ENCODE data around the gene ANKRD33B.

Gene ANKRD33B

GRCh38 chr5:10672146-10673016 is 108.5 kb downstream of the ANKRD33B start:
- Histone ChIP-seq H3F3A (ENCODE audit: insufficient read depth, low read length) (no peaks in the 10 kb centered on the region), H3K9me3 (replicated peaks; ENCODE audit: insufficient read depth, low read length) (no peaks in the 10 kb centered on the region), H3K9ac (ENCODE audit: low read length) (no peak overlapping the region), H3K79me2 (ENCODE audit: low read length) (no peaks in the 10 kb centered on the region), H3K27me3 (replicated peaks; ENCODE audit: insufficient read depth, low read length) (no peaks in the 10 kb centered on the region), H4K20me1 (ENCODE audit: insufficient read depth, low read length) (no peaks in the 10 kb centered on the region), H3K9me2 (replicated peaks; ENCODE audit: insufficient read depth, low read length) (no peaks in the 10 kb centered on the region), H3K27ac (ENCODE audit: low read length) (no peak overlapping the region), H3K4me3 (ENCODE audit: low read length) (no peak overlapping the region), H3K36me3 (replicated peaks; ENCODE audit: insufficient read depth, low read length) (no peaks in the 10 kb centered on the region), H2AFZ (ENCODE audit: low read length) (no peak overlapping the region), H3K4me1 (ENCODE audit: low read length) (no peaks in the 10 kb centered on the region), H3K4me2 (ENCODE audit: low read depth, low read length) (no peak overlapping the region)
- TF ChIP-seq EZH2 (optimal IDR thresholded peaks at IDR 0.05; ENCODE audit: low read depth, low read length) (no peak), CTCF (IDR thresholded peaks at IDR 0.05; ENCODE audit: low read length) (no peak)
- DNase-seq, result no peak

DNA sequence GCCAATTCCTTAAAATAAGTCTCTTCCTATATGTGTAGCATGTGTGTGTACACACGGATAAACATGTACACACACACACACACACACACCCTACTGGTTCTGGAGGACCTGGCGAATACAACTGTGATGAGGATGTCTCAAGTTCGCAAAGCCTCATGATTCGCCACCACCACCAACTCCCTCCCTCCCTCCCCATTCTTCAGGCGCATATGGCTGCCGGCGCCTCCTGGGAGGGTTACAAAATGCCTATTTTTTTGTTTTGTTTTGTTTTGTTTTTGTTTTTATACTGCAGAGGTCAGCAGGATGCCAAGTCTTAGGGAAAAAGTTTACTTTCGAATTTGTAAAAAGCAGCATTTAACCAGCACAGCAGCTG is 109.1 kb downstream of the ANKRD33B start:
- H3K9me3 ChIP-seq (replicated peaks; ENCODE audit: insufficient read depth, low read length), result no peaks in the 10 kb centered on the region

GRCh38 chr5:10673407-10673806 is 109.5 kb downstream of the ANKRD33B start:
- no peak for DNase-seq
- no peaks in the 10 kb centered on the region for H3K79me2 ChIP-seq (ENCODE audit: low read length)
- no peaks in the 10 kb centered on the region for H4K20me1 ChIP-seq (ENCODE audit: insufficient read depth, low read length)
- H3F3A ChIP-seq (ENCODE audit: insufficient read depth, low read length), result no peaks in the 10 kb centered on the region
- H3K9me3 ChIP-seq (replicated peaks; ENCODE audit: insufficient read depth, low read length), result no peaks in the 10 kb centered on the region
- H3K9ac ChIP-seq (ENCODE audit: low read length), result no peak overlapping the region
- H3K27me3 ChIP-seq (replicated peaks; ENCODE audit: insufficient read depth, low read length), result no peaks in the 10 kb centered on the region
- no peak for TF ChIP-seq EZH2 (optimal IDR thresholded peaks at IDR 0.05; ENCODE audit: low read depth, low read length)
- H3K27ac ChIP-seq (ENCODE audit: low read length), result no peak overlapping the region
- H3K4me1 ChIP-seq (ENCODE audit: low read length), result no peaks in the 10 kb centered on the region
- no peak overlapping the region for H2AFZ ChIP-seq (ENCODE audit: low read length)
- H3K9me2 ChIP-seq (replicated peaks; ENCODE audit: insufficient read depth, low read length), result no peaks in the 10 kb centered on the region
- no peak overlapping the region for H3K4me2 ChIP-seq (ENCODE audit: low read depth, low read length)
- H3K36me3 ChIP-seq (replicated peaks; ENCODE audit: insufficient read depth, low read length), result no peaks in the 10 kb centered on the region
- no peak overlapping the region for H3K4me3 ChIP-seq (ENCODE audit: low read length)

More for the DNA sequence above, 109.1 kb downstream of the ANKRD33B start:
- Histone ChIP-seq H3K79me2 (ENCODE audit: low read length) (no peaks in the 10 kb centered on the region), H3K4me2 (ENCODE audit: low read depth, low read length) (no peak overlapping the region), H3F3A (ENCODE audit: insufficient read depth, low read length) (no peaks in the 10 kb centered on the region), H3K4me3 (ENCODE audit: low read length) (no peak overlapping the region), H2AFZ (ENCODE audit: low read length) (no peak overlapping the region), H3K27ac (ENCODE audit: low read length) (no peak overlapping the region), H3K36me3 (replicated peaks; ENCODE audit: insufficient read depth, low read length) (no peaks in the 10 kb centered on the region), H3K9ac (ENCODE audit: low read length) (no peak overlapping the region), H3K9me2 (replicated peaks; ENCODE audit: insufficient read depth, low read length) (no peaks in the 10 kb centered on the region), H4K20me1 (ENCODE audit: insufficient read depth, low read length) (no peaks in the 10 kb centered on the region), H3K4me1 (ENCODE audit: low read length) (no peaks in the 10 kb centered on the region), H3K27me3 (replicated peaks; ENCODE audit: insufficient read depth, low read length) (no peaks in the 10 kb centered on the region)
- no peak for DNase-seq
- no peak for TF ChIP-seq CTCF (IDR thresholded peaks at IDR 0.05; ENCODE audit: low read length)
- no peak for TF ChIP-seq EZH2phosphoT487 (IDR thresholded peaks at IDR 0.05; ENCODE audit: low read length)
- no peak for TF ChIP-seq EZH2 (optimal IDR thresholded peaks at IDR 0.05; ENCODE audit: low read depth, low read length)

DNA sequence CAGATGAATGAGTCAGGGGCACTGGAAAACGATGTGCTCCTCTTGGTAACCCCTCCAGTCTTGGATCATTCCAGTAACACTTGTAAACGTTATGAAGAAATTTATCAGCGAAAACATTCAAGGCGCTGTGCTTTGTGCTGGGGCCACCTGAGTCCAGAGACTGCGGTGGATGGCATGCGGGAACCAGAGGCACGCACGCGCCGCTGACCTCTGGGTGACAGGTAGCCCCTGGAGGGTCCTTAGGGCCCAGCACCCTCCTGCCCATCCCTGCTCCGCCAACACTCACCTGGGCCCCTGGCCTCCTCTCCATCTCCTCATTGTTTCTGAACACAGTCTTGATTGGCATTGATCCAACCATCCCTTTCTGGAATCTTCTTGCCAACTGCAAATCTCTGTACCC is 110.2 kb downstream of the ANKRD33B start:
- Histone ChIP-seq H3K27ac (ENCODE audit: low read length) (no peak overlapping the region), H4K20me1 (ENCODE audit: insufficient read depth, low read length) (no peaks in the 10 kb centered on the region), H3K4me2 (ENCODE audit: low read depth, low read length) (no peak overlapping the region), H3K9me2 (replicated peaks; ENCODE audit: insufficient read depth, low read length) (no peaks in the 10 kb centered on the region), H3F3A (ENCODE audit: insufficient read depth, low read length) (no peaks in the 10 kb centered on the region), H3K9me3 (replicated peaks; ENCODE audit: insufficient read depth, low read length) (no peaks in the 10 kb centered on the region), H3K9ac (ENCODE audit: low read length) (no peak overlapping the region), H3K36me3 (replicated peaks; ENCODE audit: insufficient read depth, low read length) (no peaks in the 10 kb centered on the region), H3K4me3 (ENCODE audit: low read length) (no peak overlapping the region), H3K79me2 (ENCODE audit: low read length) (no peaks in the 10 kb centered on the region), H2AFZ (ENCODE audit: low read length) (no peak overlapping the region), H3K4me1 (ENCODE audit: low read length) (no peaks in the 10 kb centered on the region), H3K27me3 (replicated peaks; ENCODE audit: insufficient read depth, low read length) (no peaks in the 10 kb centered on the region)
- no peak for DNase-seq
- TF ChIP-seq CTCF (IDR thresholded peaks at IDR 0.05; ENCODE audit: low read length), result no peak
- no peak for TF ChIP-seq EZH2phosphoT487 (IDR thresholded peaks at IDR 0.05; ENCODE audit: low read length)
- no peak for TF ChIP-seq EZH2 (optimal IDR thresholded peaks at IDR 0.05; ENCODE audit: low read depth, low read length)

Data from MM.1S (cell line).